ENCODE measurements around the gene RELN.
"Not testable (repeated sequence)": the region's sequence is repeated elsewhere in the genome, so short reads cannot be mapped to it uniquely, and the experiment has no call there.

The RELN gene

DNA sequence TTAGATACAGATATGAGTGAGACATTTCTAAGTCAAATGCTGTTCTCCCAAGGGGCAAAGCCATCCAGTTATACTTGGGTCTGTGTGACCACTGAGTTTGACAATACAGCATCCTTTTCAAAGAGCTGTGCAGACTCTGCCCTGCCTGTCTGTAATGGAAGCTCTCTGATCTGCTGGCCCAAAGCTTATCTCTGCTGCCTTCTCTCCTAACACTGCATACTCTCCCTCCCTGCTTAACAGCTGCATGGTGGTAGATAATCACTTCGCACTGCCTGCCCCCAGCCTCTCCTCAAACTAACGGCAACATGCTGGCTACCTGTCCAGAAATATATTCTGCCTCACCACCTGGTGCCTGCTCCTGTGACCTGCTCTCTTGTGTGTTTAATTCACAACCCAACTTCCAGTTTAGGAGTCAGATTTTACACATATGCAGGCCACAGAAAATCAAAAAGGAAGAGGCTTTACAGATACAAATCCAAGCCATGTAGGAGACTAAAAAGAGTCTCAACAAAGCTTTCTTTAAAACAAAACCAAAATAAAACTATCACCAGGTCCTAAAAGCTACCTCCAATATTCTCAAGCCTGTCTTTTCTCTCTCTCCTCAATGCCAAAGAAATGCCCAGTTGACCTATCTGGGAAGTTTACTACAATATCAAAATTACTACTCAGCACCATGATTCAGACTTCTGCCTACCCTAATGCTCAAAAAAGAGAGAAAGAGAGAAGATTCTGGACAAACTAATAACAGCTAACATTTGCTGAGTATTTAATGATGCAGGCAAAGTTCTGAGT, 145.6 kb downstream of the RELN start:
- no peak for DNase-seq (ENCODE audit: low spot score)

DNA sequence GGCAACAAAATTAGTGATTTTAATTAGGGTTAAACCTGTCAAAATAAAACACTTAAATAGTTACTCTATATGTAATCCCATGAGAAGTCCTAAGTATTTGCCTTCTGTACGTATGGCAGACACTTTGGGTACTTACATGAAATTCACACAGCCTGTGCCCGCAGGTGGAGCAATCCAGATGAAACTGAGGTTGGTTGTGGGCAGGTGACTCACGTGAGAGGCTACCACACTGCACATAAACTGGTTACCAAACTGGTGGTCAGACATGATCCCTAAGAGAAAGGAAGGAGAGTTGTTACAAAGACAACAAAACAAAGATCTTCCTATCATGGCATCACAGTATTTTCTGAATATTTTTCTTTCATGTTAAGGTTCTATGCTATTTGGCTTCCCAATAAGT, 156.1 kb downstream of the RELN start:
- DNase-seq (ENCODE audit: low spot score) = no peak

GRCh38 chr7:103832438-103832837, 157.0 kb downstream of the RELN start:
- no peak for DNase-seq (ENCODE audit: low spot score)

DNA sequence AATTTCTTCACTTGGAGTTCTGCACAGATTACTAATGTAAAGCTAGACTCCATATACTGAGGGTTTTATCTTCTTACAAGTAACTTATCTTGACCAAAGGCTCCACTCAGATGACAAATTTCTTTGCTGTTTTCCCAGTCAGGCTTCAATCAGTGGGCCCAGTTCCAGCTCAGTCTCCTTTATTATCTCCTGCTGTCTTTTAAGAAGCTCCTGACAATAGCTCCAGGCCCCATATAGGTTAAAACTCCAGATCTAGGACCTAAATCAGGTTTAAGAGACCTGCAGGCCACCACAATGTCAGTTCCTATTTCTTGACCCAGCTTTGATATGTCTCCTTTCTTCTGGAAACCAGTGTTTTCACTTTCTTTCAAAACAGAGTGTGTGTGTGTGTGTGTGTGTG, 165.2 kb downstream of the RELN start:
- DNase-seq (ENCODE audit: low spot score) = no peak

DNA sequence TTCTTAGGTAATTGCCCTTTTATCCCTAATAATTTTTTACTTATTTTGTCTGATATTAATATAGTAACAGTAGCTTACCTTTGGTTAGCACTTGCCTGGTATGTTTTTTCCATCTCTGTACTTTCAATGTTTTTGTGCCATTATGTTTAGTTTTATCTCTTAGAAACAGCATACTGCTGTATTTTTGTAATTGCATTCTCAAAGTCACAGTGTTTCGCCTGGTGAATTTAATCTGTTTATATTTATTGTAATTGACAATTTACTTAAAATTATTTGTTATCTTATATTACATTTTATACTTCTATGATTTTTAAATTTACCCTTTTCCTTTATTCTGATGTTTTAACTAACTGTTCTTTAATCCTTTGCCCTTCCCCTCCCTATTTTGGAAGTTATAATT, 166.4 kb downstream of the RELN start:
- no peak for DNase-seq (ENCODE audit: low spot score)

DNA sequence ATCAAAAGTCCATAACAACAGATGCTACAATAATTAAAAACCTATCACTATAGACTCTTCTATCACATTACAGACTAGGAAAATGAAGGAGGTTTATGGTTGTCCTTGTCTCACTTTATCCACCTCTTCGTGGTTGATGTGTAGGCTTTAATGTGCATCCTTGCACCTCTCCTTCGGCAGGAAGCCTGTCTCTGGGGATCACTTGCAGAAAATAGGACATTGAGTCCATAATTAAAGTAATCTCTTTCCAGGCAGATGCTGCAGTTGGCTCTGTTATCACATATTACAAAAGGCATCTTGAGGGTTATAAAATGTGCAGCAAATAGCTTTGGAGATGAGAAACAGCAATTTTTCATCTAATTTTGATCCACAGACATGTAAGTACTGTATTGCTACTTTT, 168.4 kb downstream of the RELN start:
- DNase-seq (ENCODE audit: low spot score) = no peak

DNA sequence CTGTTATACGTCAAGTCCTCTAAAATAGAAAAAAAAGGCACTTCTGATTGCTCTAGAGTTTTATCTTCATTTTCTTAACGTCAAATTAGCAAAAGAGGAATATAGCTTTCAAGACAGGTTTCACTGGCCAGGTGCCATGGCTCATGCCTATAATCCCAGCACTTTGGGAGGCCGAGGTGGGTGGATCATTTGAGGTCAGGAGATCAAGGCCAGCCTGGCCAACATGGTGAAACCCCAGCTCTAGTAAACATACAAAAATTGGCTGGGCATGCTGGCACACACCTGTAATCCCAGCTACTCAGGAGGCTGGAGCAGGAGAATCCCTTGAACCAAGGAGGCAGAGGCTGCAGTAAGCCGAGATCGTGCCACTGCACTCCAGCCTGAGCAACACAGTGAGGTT, 173.5 kb downstream of the RELN start:
- not testable (repeated sequence) for DNase-seq (ENCODE audit: low spot score)

DNA sequence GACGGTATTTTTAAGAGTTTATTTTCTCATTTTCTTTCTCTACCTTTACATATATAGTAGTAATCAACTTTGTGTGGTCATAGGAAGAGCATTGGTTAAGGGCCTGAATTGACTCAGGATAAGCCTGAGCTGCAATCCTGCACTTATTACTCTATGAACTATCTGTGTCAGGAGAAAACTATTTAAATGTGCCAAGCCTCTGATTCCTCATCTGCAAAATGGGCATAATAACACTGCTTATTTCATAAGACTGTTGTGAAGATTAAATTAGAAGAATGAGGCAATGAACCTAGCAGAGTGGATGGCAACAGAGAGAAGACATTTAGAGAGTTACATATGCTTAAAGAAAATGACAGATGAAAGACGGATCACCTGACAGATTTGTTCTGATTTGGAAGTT, 175.5 kb downstream of the RELN start:
- DNase-seq (ENCODE audit: low spot score) = no peak

DNA sequence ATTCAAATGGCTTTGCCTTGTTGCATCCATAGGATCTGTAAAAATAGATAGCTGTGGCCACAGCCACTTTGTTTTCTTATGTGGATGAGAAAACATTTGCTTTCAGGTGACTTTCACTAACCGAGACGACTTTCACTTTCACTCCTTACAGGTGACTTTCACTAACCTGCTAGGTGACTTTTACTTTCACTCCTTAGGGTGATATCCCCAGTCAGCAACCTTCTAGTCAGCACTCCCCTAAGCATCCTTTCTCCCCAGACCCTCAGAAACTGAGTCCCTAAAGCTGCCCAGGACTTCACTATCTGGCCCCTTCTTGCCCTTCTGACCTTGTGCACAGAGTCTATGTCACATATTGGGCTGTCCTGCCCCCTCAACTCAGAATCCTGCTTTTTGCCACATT, 177.5 kb downstream of the RELN start:
- peak; percentile 6 for DNase-seq (ENCODE audit: low spot score)

- DNase-seq (ENCODE audit: low spot score) = no peak
These were observed 178.2 kb downstream of the RELN start for GRCh38 chr7:103811290-103811689.

- no peak for DNase-seq (ENCODE audit: low spot score)
These were observed 179.2 kb downstream of the RELN start for GRCh38 chr7:103810112-103810744.

DNA sequence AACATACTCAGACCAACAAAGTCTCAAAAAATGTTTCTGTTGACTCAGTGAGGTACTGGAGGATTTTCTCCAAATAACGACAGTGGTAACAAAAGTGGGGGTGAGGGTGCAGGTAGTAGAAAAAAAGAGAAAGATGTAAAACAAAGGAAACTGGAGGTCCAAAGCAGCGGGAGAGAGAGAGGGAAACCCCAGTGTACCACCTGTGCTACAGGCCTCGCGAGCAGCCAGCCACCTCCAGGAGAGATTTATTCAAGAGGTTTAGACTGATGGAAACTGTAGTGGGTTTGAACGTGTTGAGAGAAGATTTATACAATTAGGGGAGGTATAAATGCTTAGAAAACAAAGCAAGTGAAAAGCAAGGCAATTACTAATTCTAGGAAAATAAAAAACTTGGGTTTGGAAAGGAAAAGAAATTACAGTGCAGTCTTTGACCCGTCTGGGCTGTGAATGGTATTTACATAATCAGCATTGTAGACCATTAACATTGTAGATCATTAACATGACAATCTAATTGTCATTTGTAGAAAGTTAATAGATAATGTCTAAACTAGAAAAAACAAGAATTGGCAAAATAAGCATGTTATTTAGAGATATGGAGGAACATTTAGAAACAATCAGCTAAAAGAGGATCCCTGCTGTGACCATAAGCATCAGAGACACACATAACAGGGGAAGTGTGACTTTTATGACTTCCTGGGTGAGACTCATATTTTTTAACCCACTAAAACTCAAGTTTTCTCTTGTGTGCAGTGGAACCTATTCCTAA, 180.0 kb downstream of the RELN start:
- no peak for DNase-seq (ENCODE audit: low spot score)

DNA sequence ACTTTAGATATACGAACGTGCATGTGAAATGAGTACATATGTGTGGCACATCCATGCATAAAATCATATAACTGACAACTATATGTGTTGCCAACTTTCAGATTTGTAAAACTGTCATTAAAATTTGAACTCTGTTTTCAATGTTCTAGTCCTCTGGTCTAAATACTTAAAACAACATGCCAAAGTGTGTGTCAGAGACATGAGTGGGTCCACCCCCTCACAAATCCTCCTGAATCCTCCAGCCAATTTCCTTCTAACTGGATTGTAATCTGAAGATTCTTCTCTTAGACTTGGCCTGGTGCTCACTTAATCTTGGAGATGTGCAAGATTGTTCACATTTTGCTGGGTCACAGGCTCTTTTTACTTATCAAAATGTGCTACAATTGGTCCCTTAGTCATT, 184.1 kb downstream of the RELN start:
- no peak for DNase-seq (ENCODE audit: low spot score)

DNA sequence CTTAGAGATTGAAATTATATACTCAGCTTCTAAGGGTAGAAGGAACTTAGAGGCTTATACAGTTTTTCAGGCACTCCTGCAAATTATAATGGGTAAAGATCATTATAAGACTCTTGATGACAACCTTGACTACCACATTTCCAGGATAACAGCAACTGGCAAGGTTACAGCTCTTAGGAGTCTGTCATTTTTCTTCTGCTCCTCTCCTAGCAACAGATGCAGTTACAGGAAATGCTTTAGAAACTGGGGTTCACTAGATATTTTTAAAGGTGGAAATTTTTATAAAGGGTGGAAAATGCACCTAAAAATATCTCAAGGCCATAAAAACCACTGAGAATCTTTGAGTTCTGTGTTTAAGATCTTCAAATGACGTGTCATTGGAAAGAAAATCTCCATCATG, 185.8 kb downstream of the RELN start:
- DNase-seq (ENCODE audit: low spot score) = no peak

DNA sequence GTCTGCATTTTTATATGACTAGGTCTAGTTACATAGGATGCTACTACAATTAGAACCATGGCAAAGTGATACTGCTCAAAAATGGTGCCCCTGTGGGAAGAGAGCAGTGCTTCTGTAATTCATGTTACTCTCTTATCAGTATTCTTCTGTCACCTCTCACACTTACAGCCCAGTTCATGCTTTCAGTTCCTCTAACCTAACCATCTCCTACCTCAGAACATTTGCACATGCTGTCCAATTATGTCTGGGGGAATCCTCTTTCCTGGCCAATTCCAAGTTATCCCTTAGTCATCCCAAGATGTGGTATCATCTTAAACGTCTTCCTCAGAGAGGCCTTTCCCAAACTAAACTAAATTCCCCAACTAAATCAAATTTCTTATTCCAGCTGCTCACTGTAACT, 190.2 kb downstream of the RELN start:
- DNase-seq (ENCODE audit: low spot score) = no peak

GRCh38 chr7:103797647-103798307, 191.7 kb downstream of the RELN start:
- DNase-seq (ENCODE audit: low spot score) = no peak

GRCh38 chr7:103796327-103796962, 193.0 kb downstream of the RELN start:
- DNase-seq (ENCODE audit: low spot score) = no peak

- no peak for DNase-seq (ENCODE audit: low spot score)
These were observed 193.7 kb downstream of the RELN start for GRCh38 chr7:103795787-103796186.

DNA sequence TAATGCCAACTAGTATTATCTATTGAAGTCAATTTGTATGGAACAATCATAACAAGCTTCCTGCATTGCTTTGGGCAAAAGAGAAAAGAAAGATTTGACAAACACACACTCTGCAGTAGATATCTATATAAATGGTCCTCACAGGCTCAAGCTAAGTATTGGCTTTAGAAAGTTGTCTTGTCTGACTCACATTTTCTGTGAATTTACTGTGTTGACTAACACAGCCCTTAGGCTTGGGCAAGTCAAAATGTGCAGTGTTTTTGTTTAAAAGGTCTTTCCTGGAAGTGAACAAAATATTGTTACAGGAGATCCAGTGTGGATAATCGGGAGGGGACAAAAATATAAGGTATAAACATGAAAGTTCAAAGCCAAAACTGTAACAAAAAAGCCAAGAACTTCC, 194.4 kb downstream of the RELN start:
- DNase-seq (ENCODE audit: low spot score) = no peak

GRCh38 chr7:103794424-103794823, 195.0 kb downstream of the RELN start:
- DNase-seq (ENCODE audit: low spot score) = no peak

- DNase-seq (ENCODE audit: low spot score) = no peak
These were observed 195.8 kb downstream of the RELN start for GRCh38 chr7:103793614-103794013.

GRCh38 chr7:103791894-103792293, 197.6 kb downstream of the RELN start:
- DNase-seq (ENCODE audit: low spot score) = no peak

Measured in activated CD4-positive, alpha-beta T cell treated with anti-CD3 and anti-CD28 coated beads, Interleukin-2, Interleukin-4, amounts not matched to agents 100 ng/mL and 50 ng/mL, durations not matched to agents 16 hours and 8 hours (primary cell).